ENCODE measurements around the gene GMDS.

The GMDS gene

DNA sequence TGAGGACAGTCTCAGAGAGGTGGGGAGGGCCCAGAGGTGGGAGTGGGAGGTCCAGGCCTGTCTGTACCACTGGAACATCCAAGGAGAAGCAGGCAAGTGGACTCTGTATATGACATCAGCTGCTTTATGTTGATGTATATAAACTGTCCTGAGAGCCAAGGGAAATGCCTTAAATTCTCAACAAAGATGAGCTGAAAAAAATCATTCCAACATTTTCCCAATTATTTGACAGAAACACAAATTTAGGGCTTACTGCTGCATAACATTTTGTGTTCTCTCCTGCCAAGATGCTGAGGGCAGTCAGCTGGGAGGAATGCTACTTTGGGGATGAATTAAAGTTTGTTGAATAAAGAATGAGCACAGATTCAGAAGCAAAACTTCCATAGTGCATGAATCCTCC is 582.9 kb downstream of the GMDS start:
- H3K9ac ChIP-seq (ENCODE audit: low read depth, low read length) = no peak overlapping the region
- no peak overlapping the region for H3K4me3 ChIP-seq (ENCODE audit: low read length)
- no peaks in the 10 kb centered on the region for H3K36me3 ChIP-seq (ENCODE audit: insufficient read depth, low read depth, low read length)
- no peaks in the 10 kb centered on the region for H3K9me3 ChIP-seq (ENCODE audit: insufficient read depth, low read depth, low read length)
- H3K4me1 ChIP-seq (ENCODE audit: insufficient read depth, low read length) = no peaks in the 10 kb centered on the region
- no peaks in the 10 kb centered on the region for H3K27me3 ChIP-seq (ENCODE audit: insufficient read depth, low read length)
- no peak overlapping the region for H3K27ac ChIP-seq (ENCODE audit: low read length)

DNA sequence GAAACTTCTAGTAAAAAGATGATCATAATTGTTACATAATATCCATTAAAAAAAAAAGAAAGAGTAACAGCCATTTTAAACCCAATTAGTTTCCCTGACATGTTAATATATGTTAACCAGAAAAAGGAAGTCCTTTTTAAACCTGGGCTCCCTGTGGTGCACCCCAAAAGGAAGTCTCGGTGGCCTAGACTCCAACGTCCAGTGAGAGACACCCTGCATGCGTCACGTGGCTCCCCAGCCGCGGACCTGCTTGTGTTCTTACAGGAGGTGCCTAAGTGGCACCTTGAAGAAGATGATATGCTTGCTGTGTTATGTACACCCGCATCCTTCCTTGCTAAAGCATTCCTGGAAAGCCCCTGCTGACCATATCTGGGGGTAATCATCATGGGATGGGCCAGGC is 585.6 kb downstream of the GMDS start:
- Histone ChIP-seq H3K27me3 (ENCODE audit: insufficient read depth, low read length) (no peaks in the 10 kb centered on the region), H3K27ac (ENCODE audit: low read length) (no peak overlapping the region), H3K4me3 (ENCODE audit: low read length) (no peak overlapping the region), H3K9ac (ENCODE audit: low read depth, low read length) (no peak overlapping the region), H3K4me1 (ENCODE audit: insufficient read depth, low read length) (no peaks in the 10 kb centered on the region), H3K9me3 (ENCODE audit: insufficient read depth, low read depth, low read length) (no peaks in the 10 kb centered on the region), H3K36me3 (ENCODE audit: insufficient read depth, low read depth, low read length) (no peaks in the 10 kb centered on the region)

GRCh38 chr6:1658212-1659005 is 587.0 kb downstream of the GMDS start:
- Histone ChIP-seq H3K27me3 (ENCODE audit: insufficient read depth, low read length) (no peaks in the 10 kb centered on the region), H3K4me3 (ENCODE audit: low read length) (no peak overlapping the region), H3K4me1 (ENCODE audit: insufficient read depth, low read length) (no peaks in the 10 kb centered on the region), H3K27ac (ENCODE audit: low read length) (no peak overlapping the region), H3K36me3 (ENCODE audit: insufficient read depth, low read depth, low read length) (no peaks in the 10 kb centered on the region), H3K9ac (ENCODE audit: low read depth, low read length) (no peak overlapping the region), H3K9me3 (ENCODE audit: insufficient read depth, low read depth, low read length) (no peaks in the 10 kb centered on the region)

- H3K9ac ChIP-seq (ENCODE audit: low read depth, low read length) = no peak overlapping the region
- H3K9me3 ChIP-seq (ENCODE audit: insufficient read depth, low read depth, low read length) = no peaks in the 10 kb centered on the region
- no peaks in the 10 kb centered on the region for H3K4me1 ChIP-seq (ENCODE audit: insufficient read depth, low read length)
- H3K36me3 ChIP-seq (ENCODE audit: insufficient read depth, low read depth, low read length) = no peaks in the 10 kb centered on the region
- no peak overlapping the region for H3K4me3 ChIP-seq (ENCODE audit: low read length)
- no peak overlapping the region for H3K27ac ChIP-seq (ENCODE audit: low read length)
- no peaks in the 10 kb centered on the region for H3K27me3 ChIP-seq (ENCODE audit: insufficient read depth, low read length)
Observed at GRCh38 chr6:1657771-1658165, 587.6 kb downstream of the GMDS start.

DNA sequence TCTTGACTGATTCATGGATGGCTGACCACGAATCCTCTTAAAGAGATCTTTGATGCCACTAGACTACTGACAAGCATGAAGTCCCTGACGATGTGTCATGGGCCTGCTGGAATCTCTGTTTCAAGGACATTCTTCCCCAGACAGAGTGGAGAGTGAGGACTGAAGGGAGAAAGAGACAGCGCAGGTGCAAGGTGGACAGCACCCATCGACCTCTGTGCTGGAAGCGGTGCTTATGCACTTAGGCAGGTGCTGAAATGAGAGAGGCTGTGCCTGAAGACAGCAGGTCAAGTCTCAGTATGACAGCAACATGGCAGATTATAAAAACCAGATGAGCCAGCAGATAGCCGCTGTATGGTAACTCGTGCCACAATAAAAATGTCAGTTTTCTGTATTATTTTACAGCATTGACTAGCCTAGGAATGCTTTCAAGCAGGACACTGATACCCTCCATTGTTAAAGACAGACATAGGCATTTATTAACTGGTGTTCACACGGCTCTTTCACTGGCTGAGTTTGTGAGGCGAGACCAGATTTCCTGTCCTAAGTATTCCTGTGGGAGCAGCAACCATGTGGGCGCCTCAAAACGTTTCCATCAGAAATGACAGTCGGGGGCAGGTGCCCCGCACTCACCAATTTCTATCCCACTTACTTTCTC is 588.2 kb downstream of the GMDS start:
- H3K9ac ChIP-seq (ENCODE audit: low read depth, low read length) = no peak overlapping the region
- H3K27ac ChIP-seq (ENCODE audit: low read length) = no peak overlapping the region
- H3K4me1 ChIP-seq (ENCODE audit: insufficient read depth, low read length) = no peaks in the 10 kb centered on the region
- H3K27me3 ChIP-seq (ENCODE audit: insufficient read depth, low read length) = no peaks in the 10 kb centered on the region
- no peak overlapping the region for H3K4me3 ChIP-seq (ENCODE audit: low read length)
- H3K36me3 ChIP-seq (ENCODE audit: insufficient read depth, low read depth, low read length) = no peaks in the 10 kb centered on the region
- no peaks in the 10 kb centered on the region for H3K9me3 ChIP-seq (ENCODE audit: insufficient read depth, low read depth, low read length)

- H3K9ac ChIP-seq (ENCODE audit: low read depth, low read length) = no peak overlapping the region
- H3K4me1 ChIP-seq (ENCODE audit: insufficient read depth, low read length) = no peaks in the 10 kb centered on the region
- H3K9me3 ChIP-seq (ENCODE audit: insufficient read depth, low read depth, low read length) = no peaks in the 10 kb centered on the region
- H3K36me3 ChIP-seq (ENCODE audit: insufficient read depth, low read depth, low read length) = no peaks in the 10 kb centered on the region
- no peak overlapping the region for H3K4me3 ChIP-seq (ENCODE audit: low read length)
- H3K27ac ChIP-seq (ENCODE audit: low read length) = no peak overlapping the region
- no peaks in the 10 kb centered on the region for H3K27me3 ChIP-seq (ENCODE audit: insufficient read depth, low read length)
Observed at GRCh38 chr6:1654054-1654453, 591.4 kb downstream of the GMDS start.

- Histone ChIP-seq H3K4me3 (ENCODE audit: low read length) (no peak overlapping the region), H3K27ac (ENCODE audit: low read length) (no peak overlapping the region), H3K36me3 (ENCODE audit: insufficient read depth, low read depth, low read length) (no peaks in the 10 kb centered on the region), H3K4me1 (ENCODE audit: insufficient read depth, low read length) (no peaks in the 10 kb centered on the region), H3K9ac (ENCODE audit: low read depth, low read length) (no peak overlapping the region), H3K27me3 (ENCODE audit: insufficient read depth, low read length) (no peaks in the 10 kb centered on the region), H3K9me3 (ENCODE audit: insufficient read depth, low read depth, low read length) (no peaks in the 10 kb centered on the region)
Observed at GRCh38 chr6:1652842-1653241, 592.6 kb downstream of the GMDS start.

GRCh38 chr6:1651362-1651761 is 594.0 kb downstream of the GMDS start:
- Histone ChIP-seq H3K36me3 (ENCODE audit: insufficient read depth, low read depth, low read length) (no peaks in the 10 kb centered on the region), H3K27ac (ENCODE audit: low read length) (no peak overlapping the region)

DNA sequence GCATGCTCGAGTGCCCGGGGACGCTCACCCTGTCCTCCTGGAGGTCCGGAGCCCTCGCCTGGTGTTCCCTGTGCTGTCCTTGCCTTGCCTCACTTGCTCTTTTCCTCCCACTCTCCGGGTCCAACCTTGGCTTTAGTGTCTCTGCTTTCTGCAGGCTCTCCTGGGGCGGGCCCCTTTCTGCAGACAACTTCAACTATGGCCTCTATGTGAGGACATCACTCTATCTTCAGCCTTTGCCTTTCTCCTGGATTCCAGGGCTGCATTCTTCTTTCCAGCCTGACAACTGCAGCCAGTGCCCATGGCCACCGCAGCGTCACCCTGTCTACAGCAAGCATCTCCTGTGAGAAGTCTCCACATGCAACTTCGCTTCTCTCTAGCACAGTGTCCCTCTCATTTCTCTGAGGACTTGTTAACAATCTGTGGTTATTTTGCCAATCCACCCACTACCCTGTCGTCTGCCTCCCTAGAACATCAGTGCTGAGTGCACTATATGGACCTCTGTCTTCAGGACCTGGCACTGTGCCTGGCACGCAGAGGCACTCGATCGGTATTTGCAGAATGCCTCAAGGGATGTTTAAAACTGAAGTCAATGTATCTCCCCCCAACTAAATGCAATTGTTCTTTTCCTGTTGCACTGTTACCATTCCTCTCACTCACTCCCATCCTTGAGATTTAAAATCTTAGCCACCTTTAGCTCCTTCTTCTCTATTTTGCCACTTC is 599.8 kb downstream of the GMDS start:
- Histone ChIP-seq H3K27me3 (ENCODE audit: insufficient read depth, low read length) (no peaks in the 10 kb centered on the region), H3K9ac (ENCODE audit: low read depth, low read length) (no peak overlapping the region), H3K36me3 (ENCODE audit: insufficient read depth, low read depth, low read length) (no peaks in the 10 kb centered on the region), H3K27ac (ENCODE audit: low read length) (no peak overlapping the region), H3K4me1 (ENCODE audit: insufficient read depth, low read length) (no peaks in the 10 kb centered on the region), H3K9me3 (ENCODE audit: insufficient read depth, low read depth, low read length) (no peaks in the 10 kb centered on the region), H3K4me3 (ENCODE audit: low read length) (no peak overlapping the region)

More at GRCh38 chr6:1651362-1651761, 594.0 kb downstream of the GMDS start:
- Histone ChIP-seq H3K9ac (ENCODE audit: low read depth, low read length) (no peak overlapping the region), H3K9me3 (ENCODE audit: insufficient read depth, low read depth, low read length) (no peaks in the 10 kb centered on the region), H3K4me3 (ENCODE audit: low read length) (no peak overlapping the region), H3K27me3 (ENCODE audit: insufficient read depth, low read length) (no peaks in the 10 kb centered on the region), H3K4me1 (ENCODE audit: insufficient read depth, low read length) (no peaks in the 10 kb centered on the region)

- Histone ChIP-seq H3K36me3 (ENCODE audit: insufficient read depth, low read depth, low read length) (no peaks in the 10 kb centered on the region), H3K27me3 (ENCODE audit: insufficient read depth, low read length) (no peaks in the 10 kb centered on the region), H3K4me1 (ENCODE audit: insufficient read depth, low read length) (no peaks in the 10 kb centered on the region), H3K4me3 (ENCODE audit: low read length) (no peak overlapping the region), H3K9me3 (ENCODE audit: insufficient read depth, low read depth, low read length) (no peaks in the 10 kb centered on the region), H3K9ac (ENCODE audit: low read depth, low read length) (no peak overlapping the region), H3K27ac (ENCODE audit: low read length) (no peak overlapping the region)
Observed at GRCh38 chr6:1644516-1645060, 600.8 kb downstream of the GMDS start.

DNA sequence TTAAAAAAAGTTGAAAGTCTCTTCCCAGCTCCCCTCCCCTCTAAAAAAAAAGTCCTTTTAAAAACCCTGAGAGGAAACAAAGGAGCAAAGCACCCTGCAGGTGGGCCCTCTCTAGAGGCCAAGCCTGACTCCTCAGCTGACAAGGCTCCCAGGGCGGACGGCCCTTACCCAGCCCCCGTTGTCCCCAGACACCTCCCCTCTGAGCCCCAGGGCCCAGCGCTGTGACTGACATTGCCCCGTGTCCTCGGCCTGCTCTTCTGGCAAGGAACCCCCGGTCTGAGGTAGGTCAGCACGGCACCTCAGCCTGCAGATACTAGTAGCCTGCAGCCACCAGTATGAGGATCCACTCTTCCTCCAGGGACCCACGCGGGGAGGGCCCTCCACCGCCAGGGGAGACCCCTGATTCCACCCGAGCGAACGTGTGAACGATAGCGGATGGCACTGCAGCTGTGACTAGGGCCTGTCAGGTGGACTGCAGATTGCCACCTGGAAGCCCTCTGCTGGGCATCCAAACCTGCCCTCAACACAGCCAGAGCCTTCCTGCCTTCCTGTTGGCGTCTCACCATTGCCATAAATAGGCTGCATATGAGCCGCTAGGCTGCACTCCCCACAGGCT is 601.5 kb downstream of the GMDS start:
- H3K9me3 ChIP-seq (ENCODE audit: insufficient read depth, low read depth, low read length) = no peaks in the 10 kb centered on the region
- no peak overlapping the region for H3K27ac ChIP-seq (ENCODE audit: low read length)
- H3K27me3 ChIP-seq (ENCODE audit: insufficient read depth, low read length) = no peaks in the 10 kb centered on the region
- H3K4me1 ChIP-seq (ENCODE audit: insufficient read depth, low read length) = no peaks in the 10 kb centered on the region
- no peak overlapping the region for H3K9ac ChIP-seq (ENCODE audit: low read depth, low read length)
- H3K36me3 ChIP-seq (ENCODE audit: insufficient read depth, low read depth, low read length) = no peaks in the 10 kb centered on the region
- no peak overlapping the region for H3K4me3 ChIP-seq (ENCODE audit: low read length)

All from iPS-20b (cell line).